Cardiac muscle cell (in vitro differentiated cells and primary cell): Measurements from ENCODE around the gene TP53RK. TPM values are rescaled to one million over a fixed set of nuclear protein-coding genes. Genes with fewer than 3 reads are reported as not detected.

Experiments used
- DNase-seq, 2 donors: peaks; one replicate each; pipeline versions ENCODE4 v3.0.0 to v3.0.0-alpha.2; 2010 to 2017; ENCODE audit warnings: low read depth in 1 of 2, low spot score in 1 of 2
- H3K27ac ChIP-seq: fragments of 200-600 bp; sonication (generic); 2 replicates; pipeline ENCODE4 v1.5.1; 2016
- H3K27me3 ChIP-seq: fragments of 200-600 bp; sonication (generic); 2 replicates; pipeline ENCODE4 v1.6.0; 2016; ENCODE audit warnings: control low read depth
- H3K36me3 ChIP-seq: fragments of 200-600 bp; sonication (generic); 2 replicates; pipeline ENCODE4 v1.5.1; 2016; ENCODE audit warnings: control low read depth
- H3K4me1 ChIP-seq: fragments of 200-600 bp; sonication (generic); 2 replicates; pipeline ENCODE4 v1.8.1; 2017; ENCODE audit warnings: low read depth, mild to moderate bottlenecking, mixed run types
- H3K4me3 ChIP-seq: fragments of 200-600 bp; sonication (generic); 2 replicates; pipeline ENCODE4 v1.5.1; 2016; ENCODE audit warnings: mild to moderate bottlenecking
- H3K9me3 ChIP-seq: fragments of 200-600 bp; sonication (generic); 2 replicates; pipeline ENCODE4 v1.5.1; 2017; ENCODE audit warnings: low read depth, mild to moderate bottlenecking, control low read depth
- polyA plus RNA-seq: library from polyadenylated mRNA; unstranded; fragments of >200 nt; fragmentation: Nextera tagmentation; extraction: Ambion mirVana; gene quantifications from 2 replicates; pipeline ENCODE4 v1.2.1, GENCODE V29; 2016
- total RNA-seq: library from RNA; depleted of rRNA; stranded (reverse); fragments of >200 nt; gene quantifications from 2 replicates; pipeline ENCODE4 v1.2.3, GENCODE V29; 2016
- TF ChIP-seq, protein P1 (sequence below): IDR thresholded peaks from 2 replicates; pipeline ENCODE4 v1.5.1; 2012; ENCODE audit warnings: low read depth, mild to moderate bottlenecking, low read length

The TP53RK gene
- total and polyA plus RNA-seq, 2 experiments from 2014 or later: 15.8 to 19.6 TPM

DNA sequence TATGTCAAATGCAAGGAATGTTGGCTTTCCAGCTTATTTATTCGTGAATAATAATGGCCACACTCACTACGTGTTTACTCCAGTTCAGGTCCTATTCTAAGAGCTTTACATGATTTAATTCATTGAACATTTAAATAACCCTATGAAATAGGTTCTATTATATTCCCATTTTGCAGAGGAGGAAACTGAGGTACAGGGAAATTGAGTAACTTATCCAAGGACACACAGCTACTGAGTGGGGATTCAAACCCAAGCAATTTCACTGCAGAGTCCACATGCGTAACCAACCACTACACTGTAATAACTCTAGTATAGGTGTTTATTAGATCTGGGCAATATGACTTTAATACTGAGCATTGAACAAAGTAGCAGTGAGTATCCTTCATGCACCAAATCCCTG lies 25.7 kb downstream of the TP53RK start:
- DNase-seq: no peak
- TF ChIP-seq, protein P1, sequence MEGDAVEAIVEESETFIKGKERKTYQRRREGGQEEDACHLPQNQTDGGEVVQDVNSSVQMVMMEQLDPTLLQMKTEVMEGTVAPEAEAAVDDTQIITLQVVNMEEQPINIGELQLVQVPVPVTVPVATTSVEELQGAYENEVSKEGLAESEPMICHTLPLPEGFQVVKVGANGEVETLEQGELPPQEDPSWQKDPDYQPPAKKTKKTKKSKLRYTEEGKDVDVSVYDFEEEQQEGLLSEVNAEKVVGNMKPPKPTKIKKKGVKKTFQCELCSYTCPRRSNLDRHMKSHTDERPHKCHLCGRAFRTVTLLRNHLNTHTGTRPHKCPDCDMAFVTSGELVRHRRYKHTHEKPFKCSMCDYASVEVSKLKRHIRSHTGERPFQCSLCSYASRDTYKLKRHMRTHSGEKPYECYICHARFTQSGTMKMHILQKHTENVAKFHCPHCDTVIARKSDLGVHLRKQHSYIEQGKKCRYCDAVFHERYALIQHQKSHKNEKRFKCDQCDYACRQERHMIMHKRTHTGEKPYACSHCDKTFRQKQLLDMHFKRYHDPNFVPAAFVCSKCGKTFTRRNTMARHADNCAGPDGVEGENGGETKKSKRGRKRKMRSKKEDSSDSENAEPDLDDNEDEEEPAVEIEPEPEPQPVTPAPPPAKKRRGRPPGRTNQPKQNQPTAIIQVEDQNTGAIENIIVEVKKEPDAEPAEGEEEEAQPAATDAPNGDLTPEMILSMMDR: no peak
- no peaks in the 10 kb centered on the region for H3K9me3 ChIP-seq
- no peaks in the 10 kb centered on the region for H3K27me3 ChIP-seq
- H3K4me3 ChIP-seq: no peak overlapping the region
- H3K27ac ChIP-seq: no peak overlapping the region
- no peaks in the 10 kb centered on the region for H3K36me3 ChIP-seq
- H3K4me1 ChIP-seq: no peaks in the 10 kb centered on the region

DNA sequence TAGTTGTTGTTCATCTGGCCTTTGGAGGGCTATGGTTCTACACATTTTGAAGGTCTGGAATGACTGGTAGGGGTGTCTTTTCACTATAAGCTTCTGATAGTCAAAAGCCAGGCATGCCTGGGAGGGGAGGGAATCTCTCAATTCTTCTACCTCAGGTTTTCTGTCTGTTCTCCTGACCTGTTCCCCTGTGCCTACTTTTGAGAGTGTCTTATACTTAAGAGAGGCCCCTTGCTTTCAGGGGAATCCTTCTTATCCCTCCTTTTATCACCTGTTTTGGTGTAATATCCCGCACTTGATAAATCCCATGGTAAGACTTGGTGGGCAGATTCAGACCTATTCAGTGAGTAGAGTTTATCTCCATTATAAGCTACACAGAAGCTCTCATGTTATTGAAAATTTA lies 27.6 kb downstream of the TP53RK start:
- TF ChIP-seq, protein P1: no peak
- H3K4me1 ChIP-seq: no peaks in the 10 kb centered on the region

DNA sequence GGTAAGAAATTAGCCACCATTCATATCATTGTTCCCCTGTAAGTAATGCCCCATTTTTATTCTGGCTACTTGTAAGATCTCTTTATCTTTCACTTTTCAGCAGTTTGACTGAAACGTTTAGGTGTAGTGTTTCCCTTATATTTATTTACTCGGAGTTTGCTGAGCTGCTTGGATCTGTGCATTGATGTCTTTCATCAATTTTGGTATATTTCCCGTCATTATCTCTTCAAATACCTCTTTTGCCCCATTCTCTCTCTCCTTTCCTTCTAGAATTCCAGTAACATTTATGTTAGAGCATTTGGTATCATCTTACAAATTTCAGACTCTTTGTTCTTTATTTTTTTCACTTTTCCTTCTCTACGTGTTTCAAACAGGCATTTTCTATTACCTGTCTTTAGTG lies 28.8 kb downstream of the TP53RK start:
- no peaks in the 10 kb centered on the region for H3K27me3 ChIP-seq
- no peak overlapping the region for H3K27ac ChIP-seq
- no peaks in the 10 kb centered on the region for H3K36me3 ChIP-seq
- no peak overlapping the region for H3K4me3 ChIP-seq
- DNase-seq: no peak
- no peaks in the 10 kb centered on the region for H3K9me3 ChIP-seq
- TF ChIP-seq, protein P1: no peak
- H3K4me1 ChIP-seq: no peaks in the 10 kb centered on the region

More for the DNA sequence above, 27.6 kb downstream of the TP53RK start:
- no peak overlapping the region for H3K27ac ChIP-seq
- H3K4me3 ChIP-seq: no peak overlapping the region
- no peaks in the 10 kb centered on the region for H3K36me3 ChIP-seq
- H3K27me3 ChIP-seq: no peaks in the 10 kb centered on the region
- no peaks in the 10 kb centered on the region for H3K9me3 ChIP-seq
- no peak for DNase-seq

DNA sequence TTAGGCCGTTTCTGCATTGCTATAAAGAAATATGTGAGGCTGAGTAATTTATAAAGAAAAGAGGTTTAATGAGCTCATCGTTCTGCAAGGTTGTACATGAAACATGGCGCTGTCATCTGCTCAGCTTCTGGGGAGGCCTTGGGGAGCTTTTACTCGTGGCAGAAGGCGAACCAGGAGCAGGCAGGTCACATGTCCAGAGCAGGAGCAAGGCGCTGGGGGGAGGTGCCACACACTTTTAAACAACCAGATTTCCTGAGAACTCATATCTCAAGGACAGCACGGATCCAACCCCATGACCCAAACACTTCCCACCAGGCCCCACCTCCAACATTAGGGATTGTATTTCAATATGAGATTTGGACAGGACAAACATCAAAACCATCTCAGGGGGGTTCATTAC lies 31.6 kb downstream of the TP53RK start:
- TF ChIP-seq, protein P1: no peak
- Histone ChIP-seq H3K36me3 (no peaks in the 10 kb centered on the region), H3K4me1 (no peaks in the 10 kb centered on the region), H3K9me3 (no peaks in the 10 kb centered on the region), H3K27me3 (no peaks in the 10 kb centered on the region), H3K27ac (no peak overlapping the region), H3K4me3 (no peak overlapping the region)
- no peak for DNase-seq

DNA sequence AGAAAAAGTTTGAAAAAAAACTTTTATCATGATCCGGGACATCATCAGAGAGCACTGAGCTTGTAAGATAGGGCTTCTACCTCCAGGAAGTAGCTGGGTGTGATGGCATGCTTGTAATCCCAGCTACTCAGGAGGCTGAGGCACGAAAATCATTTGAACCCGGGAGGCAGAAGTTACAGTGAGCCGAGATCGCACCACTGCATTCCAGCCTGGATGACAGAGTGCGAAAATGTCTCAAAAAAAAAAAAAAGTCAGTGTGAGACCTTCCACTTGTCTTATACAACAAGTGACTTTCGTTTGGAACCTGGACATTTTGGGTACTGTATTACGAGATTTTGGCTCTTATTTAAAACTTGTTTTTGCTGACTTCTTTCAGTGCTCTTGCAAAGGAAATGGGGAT lies 32.1 kb downstream of the TP53RK start:
- no peak overlapping the region for H3K4me3 ChIP-seq
- no peak overlapping the region for H3K27ac ChIP-seq
- no peaks in the 10 kb centered on the region for H3K36me3 ChIP-seq
- no peaks in the 10 kb centered on the region for H3K4me1 ChIP-seq
- DNase-seq: no peak
- no peaks in the 10 kb centered on the region for H3K9me3 ChIP-seq
- peaks cover under 1% of the 10 kb centered on the region for H3K27me3 ChIP-seq
- TF ChIP-seq, protein P1: no peak

DNA sequence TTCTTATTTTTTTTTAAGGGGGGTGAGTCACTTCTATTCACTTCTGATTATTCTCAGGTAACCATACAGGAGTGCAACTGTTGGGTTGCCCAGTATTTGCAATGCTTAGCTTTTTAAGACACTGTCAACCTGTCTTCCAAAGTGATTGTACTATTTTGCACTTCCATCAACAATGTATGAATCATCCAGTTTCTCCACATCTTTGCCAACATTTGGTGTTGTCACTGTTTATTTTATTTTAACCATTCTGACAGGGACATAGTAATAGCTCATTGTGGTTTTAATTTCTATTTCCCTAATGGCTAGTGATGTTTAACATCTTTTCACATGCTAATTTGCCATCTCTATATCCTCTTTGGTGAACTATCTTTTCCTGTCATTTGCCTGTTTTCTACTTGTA lies 36.5 kb downstream of the TP53RK start:
- DNase-seq: peak in 1 of 2 donors; percentile 11
- H3K27ac ChIP-seq: no peak overlapping the region
- H3K4me1 ChIP-seq: no peaks in the 10 kb centered on the region
- peaks cover 25% of the 10 kb centered on the region for H3K27me3 ChIP-seq
- H3K4me3 ChIP-seq: no peak overlapping the region
- TF ChIP-seq, protein P1: no peak
- H3K9me3 ChIP-seq: no peaks in the 10 kb centered on the region
- no peaks in the 10 kb centered on the region for H3K36me3 ChIP-seq
